Stomach (tissue), 9 donors: ENCODE results near the gene BRMS1L. TPM values are rescaled to one million over a fixed set of nuclear protein-coding genes. Genes with fewer than 3 reads are reported as not detected.

Experiments
- DNase-seq, 2 donors: peaks; one replicate each; pipeline versions ENCODE4 v3.0.0 to v3.0.0-alpha.2; 2013 to 2019
- H3K27ac ChIP-seq, 5 donors: fragments of 200-600 bp in 4 of 5; sonication (generic) in 4 of 5; one replicate each; pipeline ENCODE4 v1.5.1; 2013 to 2019; ENCODE audit warnings: mild to moderate bottlenecking in 1 of 5, moderate library complexity in 1 of 5
- H3K27me3 ChIP-seq, 3 donors: fragments of 200-600 bp; sonication (generic); one replicate each; pipeline ENCODE4 v1.5.1; 2017 to 2019; ENCODE audit warnings: mixed run types in 1 of 3
- H3K36me3 ChIP-seq, 4 donors: fragments of 200-600 bp; sonication (generic); 1 replicate in 3 of 4; 2 replicates in 1 of 4; pipeline ENCODE4 v1.5.1; 2016 to 2019
- H3K4me1 ChIP-seq, 4 donors: fragments of 200-600 bp; sonication (generic); one replicate each; pipeline ENCODE4 v1.5.1; 2016 to 2019
- H3K4me3 ChIP-seq, 4 donors: fragments of 200-600 bp; sonication (generic) in 3 of 4; one replicate each; pipeline ENCODE4 v1.5.1; 2016 to 2019; ENCODE audit warnings: mild to moderate bottlenecking in 1 of 4
- H3K9me3 ChIP-seq, 4 donors: fragments of 200-600 bp; sonication (generic); one replicate each; pipeline ENCODE4 v1.5.1; 2016 to 2019
- EP300 ChIP-seq: sonication (generic); formaldehyde crosslinking; IDR thresholded peaks from one replicate; pipeline ENCODE4 v1.6.1; 2017; ENCODE audit warnings: antibody characterized with exemption
- POLR2A ChIP-seq, 4 donors: fragments of 450-650 bp; IDR thresholded peaks; one replicate each; pipeline ENCODE4 v1.6.1; 2016; ENCODE audit warnings: antibody characterized with exemption in 4 of 4, control low read depth in 2 of 4, mild to moderate bottlenecking in 1 of 4, moderate library complexity in 1 of 4
- POLR2AphosphoS5 ChIP-seq, 3 donors: sonication (generic); formaldehyde crosslinking; IDR thresholded peaks; one replicate each; pipeline ENCODE4 v1.6.1; 2016; ENCODE audit warnings: antibody characterized with exemption in 3 of 3
- WGBS, 5 donors: extraction: QIAGEN DNeasy Blood & Tissue Kit in 3 of 5; methylation state at CpG; one replicate each; pipeline versions ENCODE4 v1.1.5 to v1.1.7; 2013 to 2018; 5-methylcytosine and 5-hydroxymethylcytosine counted together
- intact Hi-C: fragments of 100-400 bp; cut with DNase I; formaldehyde crosslinking; loops from one replicate; pipeline ENCODE4 v1.15.1; 2023; ENCODE audit warnings: low total_unique reads
- polyA plus RNA-seq, 3 donors: library from polyadenylated mRNA; stranded (reverse); fragments of 200-250 nt; gene quantifications; one replicate each; pipeline ENCODE4 v1.2.3, GENCODE V29; 2013
- total RNA-seq, 5 donors: library from RNA; depleted of rRNA; stranded (reverse); fragments of >200 nt; gene quantifications; one replicate each; pipeline versions ENCODE4 v1.1.0 to v1.2.3, GENCODE V29; 2014 to 2016
- TF ChIP-seq, protein P1 (sequence below), 7 experiments: fragments of 450-650 bp in 4 of 7; fragments of 200-600 bp in 3 of 7; sonication (generic) in 3 of 7; IDR thresholded peaks; one replicate each; pipeline ENCODE4 v1.5.1; 2016 to 2019; ENCODE audit warnings: antibody characterized with exemption in 7 of 7, control low read depth in 2 of 7, mild to moderate bottlenecking in 1 of 7
- donor health status: healthy with polysubstance abuse.
- donor health status: Bipolar disorder and iron deficiency.
- donor health status: healthy.

BRMS1L gene
- total and polyA plus RNA-seq, 8 donors, result 1.4 to 9.7 (median 5.8) TPM; not detected in 1

DNA sequence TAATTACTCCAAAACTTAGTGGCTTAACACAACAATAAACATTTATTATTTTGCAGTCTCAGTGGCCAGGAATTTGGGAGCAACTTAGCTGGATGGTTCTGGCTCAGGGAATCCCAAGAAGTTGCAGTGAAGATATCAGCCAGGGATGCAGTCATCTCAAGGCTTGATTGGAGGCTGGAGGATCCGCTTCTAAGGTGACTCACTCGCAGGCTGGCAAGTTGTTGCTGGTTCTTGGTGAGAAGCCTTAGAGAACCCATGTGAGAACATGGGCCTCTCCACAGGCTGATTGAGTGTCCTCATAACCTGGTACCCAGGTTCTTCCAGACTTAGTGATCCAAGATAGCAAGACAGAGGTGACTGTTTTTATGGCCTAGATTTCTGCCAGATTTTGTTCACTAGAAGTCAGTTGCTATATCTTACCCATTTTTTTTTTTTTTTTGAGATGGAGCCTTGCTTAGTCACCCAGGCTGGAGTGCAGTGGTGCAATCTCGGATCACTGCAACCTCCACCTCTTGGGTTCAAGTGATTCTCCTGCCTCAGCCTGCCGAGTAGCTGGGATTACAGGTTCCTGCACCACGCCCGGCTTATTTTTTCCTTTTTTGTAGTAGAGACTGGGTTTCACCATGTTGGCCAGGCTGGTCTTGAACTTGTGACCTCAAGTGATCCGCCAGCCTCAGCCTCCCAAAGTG is 32.5 kb downstream of the BRMS1L start:
- Histone ChIP-seq H3K4me3 (no peak overlapping the region), H3K36me3 (peaks cover 10 to 39% (median 31%) of the 10 kb centered on the region in 4 donors), H3K27ac (no peak overlapping the region), H3K9me3 (no peaks in the 10 kb centered on the region), H3K27me3 (no peaks in the 10 kb centered on the region), H3K4me1 (no peaks in the 10 kb centered on the region)
- 91 to 98% (median 94%) methylated on average over 7 of the region's 7 CpGs for WGBS, 5 donors
- TF ChIP-seq, protein P1, sequence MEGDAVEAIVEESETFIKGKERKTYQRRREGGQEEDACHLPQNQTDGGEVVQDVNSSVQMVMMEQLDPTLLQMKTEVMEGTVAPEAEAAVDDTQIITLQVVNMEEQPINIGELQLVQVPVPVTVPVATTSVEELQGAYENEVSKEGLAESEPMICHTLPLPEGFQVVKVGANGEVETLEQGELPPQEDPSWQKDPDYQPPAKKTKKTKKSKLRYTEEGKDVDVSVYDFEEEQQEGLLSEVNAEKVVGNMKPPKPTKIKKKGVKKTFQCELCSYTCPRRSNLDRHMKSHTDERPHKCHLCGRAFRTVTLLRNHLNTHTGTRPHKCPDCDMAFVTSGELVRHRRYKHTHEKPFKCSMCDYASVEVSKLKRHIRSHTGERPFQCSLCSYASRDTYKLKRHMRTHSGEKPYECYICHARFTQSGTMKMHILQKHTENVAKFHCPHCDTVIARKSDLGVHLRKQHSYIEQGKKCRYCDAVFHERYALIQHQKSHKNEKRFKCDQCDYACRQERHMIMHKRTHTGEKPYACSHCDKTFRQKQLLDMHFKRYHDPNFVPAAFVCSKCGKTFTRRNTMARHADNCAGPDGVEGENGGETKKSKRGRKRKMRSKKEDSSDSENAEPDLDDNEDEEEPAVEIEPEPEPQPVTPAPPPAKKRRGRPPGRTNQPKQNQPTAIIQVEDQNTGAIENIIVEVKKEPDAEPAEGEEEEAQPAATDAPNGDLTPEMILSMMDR (IDR thresholded peaks at IDR 0.05), result no peak
- intact Hi-C loops, result no loop called here
- no peak for DNase-seq

DNA sequence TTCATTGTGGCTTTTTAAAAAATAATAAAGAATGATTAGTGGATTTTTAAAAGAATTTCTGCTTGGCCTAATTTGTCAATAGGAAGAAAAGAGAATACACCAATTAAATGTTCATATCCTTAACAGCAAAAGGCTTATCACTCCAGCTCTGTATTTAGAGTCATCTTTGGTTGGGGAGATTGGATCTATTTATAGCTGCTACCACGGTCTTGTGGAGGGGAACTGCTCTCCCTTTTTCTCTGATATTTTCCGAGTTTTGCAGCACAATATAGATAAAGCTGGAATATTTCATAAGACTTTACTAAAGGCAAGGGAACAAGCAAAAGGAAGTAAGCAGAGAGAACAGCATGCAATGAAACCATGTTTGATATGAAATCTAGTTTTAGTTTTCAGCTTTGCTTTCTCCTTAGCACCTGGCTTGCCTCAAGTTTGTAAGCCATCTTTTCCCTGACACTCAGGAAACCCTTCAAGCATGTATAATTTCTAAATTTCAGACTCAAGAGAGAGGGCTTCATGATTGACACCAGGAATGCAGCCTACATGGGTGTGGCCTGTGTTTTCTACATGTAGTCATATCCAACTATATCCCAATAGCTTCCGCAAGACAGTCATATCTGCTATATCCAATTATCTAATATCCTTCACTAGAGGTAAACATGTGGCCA is 35.2 kb downstream of the BRMS1L start:
- intact Hi-C loops, result no loop called here
- no peak overlapping the region for H3K4me3 ChIP-seq
- no peaks in the 10 kb centered on the region for H3K4me1 ChIP-seq
- WGBS, 5 donors, result 70 to 75% (median 73%) methylated on average over 3 of the region's 3 CpGs
- TF ChIP-seq POLR2A (IDR thresholded peaks at IDR 0.05), result no peak
- H3K36me3 ChIP-seq, result peaks cover 20 to 56% (median 54%) of the 10 kb centered on the region in 4 donors
- H3K27ac ChIP-seq, result no peak overlapping the region
- no peak for DNase-seq
- H3K27me3 ChIP-seq, result no peaks in the 10 kb centered on the region
- H3K9me3 ChIP-seq, result no peaks in the 10 kb centered on the region

DNA sequence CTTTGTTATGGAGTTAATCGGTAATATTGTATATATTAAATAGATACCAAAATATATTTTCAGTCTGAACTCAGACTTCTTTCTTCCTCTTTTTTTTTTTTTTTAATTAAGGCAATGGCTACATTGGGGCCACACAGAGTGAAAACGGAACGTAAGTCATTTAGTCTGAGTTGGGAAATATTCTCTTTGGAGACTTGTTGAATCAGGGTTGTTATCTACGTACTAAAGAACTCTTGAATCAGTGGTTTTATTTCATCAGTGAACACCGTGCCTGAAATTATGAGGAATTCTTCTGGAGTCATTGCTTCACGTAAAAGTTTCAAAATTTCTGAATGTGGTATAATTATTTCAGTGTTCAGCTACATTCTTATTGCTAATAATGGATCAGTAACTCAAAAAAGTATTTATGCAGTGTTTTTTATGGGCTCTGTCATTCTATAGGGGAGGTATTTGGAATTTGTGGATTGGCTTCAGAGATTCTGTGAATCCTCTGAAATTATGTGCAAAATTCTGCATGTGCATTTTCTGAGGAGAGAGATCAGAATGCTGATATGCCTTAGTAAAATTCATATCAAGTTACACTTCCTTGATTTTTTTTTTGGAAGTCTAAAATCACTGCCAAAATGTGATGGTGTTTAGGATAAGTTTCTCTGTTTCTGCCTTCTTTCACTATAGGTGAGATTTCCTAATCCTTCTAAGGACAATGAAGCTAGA is 39.6 kb downstream of the BRMS1L start:
- Histone ChIP-seq H3K36me3 (peaks cover 25 to 54% (median 42%) of the 10 kb centered on the region in 4 donors), H3K4me3 (no peak overlapping the region), H3K9me3 (no peaks in the 10 kb centered on the region), H3K27ac (no peak overlapping the region), H3K4me1 (no peaks in the 10 kb centered on the region), H3K27me3 (no peaks in the 10 kb centered on the region)
- intact Hi-C loops, result no loop called here
- no peak for DNase-seq
- TF ChIP-seq POLR2A (IDR thresholded peaks at IDR 0.05), result no peak
- TF ChIP-seq EP300, result no peak
- TF ChIP-seq, protein P1 (IDR thresholded peaks at IDR 0.05), result no peak
- TF ChIP-seq POLR2AphosphoS5 (IDR thresholded peaks at IDR 0.05), result no peak
- 90 to 98% (median 97%) methylated on average over 6 of the region's 6 CpGs for WGBS, 5 donors

DNA sequence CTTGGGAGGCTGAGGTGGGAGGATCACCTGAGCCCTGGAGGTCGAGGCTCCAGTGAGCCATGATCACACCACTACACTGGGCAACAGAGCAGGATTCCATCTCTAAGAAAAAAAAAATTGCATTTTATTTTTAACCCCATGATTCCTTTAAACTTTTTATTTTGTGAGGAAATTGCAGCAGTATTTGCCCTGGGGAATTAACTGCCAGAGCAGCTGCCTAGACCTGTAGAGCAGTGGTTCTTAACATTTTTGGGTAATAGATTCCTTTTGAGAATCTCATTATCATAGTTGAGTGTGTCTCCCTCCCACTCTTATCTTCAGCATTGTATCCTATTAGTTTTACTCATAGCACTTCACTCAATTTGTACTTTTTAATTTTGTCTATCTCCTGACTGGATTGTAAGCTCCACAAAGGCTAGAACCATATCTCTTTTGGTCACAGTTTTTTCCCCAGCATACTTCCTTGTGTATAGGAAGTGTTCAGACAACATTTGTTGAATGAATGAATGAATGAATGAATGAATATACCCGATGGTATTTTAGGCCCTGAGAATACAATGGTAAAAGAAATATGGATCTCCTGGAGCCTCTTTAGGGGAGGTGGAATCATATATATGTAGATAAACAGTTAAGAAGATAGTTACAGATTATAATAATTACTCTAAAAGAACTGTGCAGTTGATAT is 40.6 kb downstream of the BRMS1L start:
- Histone ChIP-seq H3K9me3 (no peaks in the 10 kb centered on the region), H3K27me3 (no peaks in the 10 kb centered on the region), H3K27ac (no peak overlapping the region), H3K4me3 (no peak overlapping the region), H3K36me3 (peaks cover 25 to 54% (median 42%) of the 10 kb centered on the region in 4 donors), H3K4me1 (no peaks in the 10 kb centered on the region)
- TF ChIP-seq, protein P1 (IDR thresholded peaks at IDR 0.05), result no peak
- TF ChIP-seq POLR2AphosphoS5 (IDR thresholded peaks at IDR 0.05) (no peak), POLR2A (IDR thresholded peaks at IDR 0.05) (no peak), EP300 (no peak)
- no peak for DNase-seq
- intact Hi-C loops, result no loop called here
- WGBS, 5 donors, result 72 to 87% (median 84%) methylated on average over 2 of the region's 2 CpGs
